Colonic mucosa (tissue), 4 donors: ENCODE measurements around the gene KIAA0408. TPM values are rescaled to one million over a fixed set of nuclear protein-coding genes. Genes with fewer than 3 reads are reported as not detected.

Experiments
- DNase-seq: peaks from one replicate; pipeline ENCODE4 v3.0.0-alpha.2; 2020
- H3K27ac ChIP-seq: fragments of 200-600 bp; one replicate; pipeline ENCODE4 v1.8.0; 2021
- H3K27me3 ChIP-seq: fragments of 200-600 bp; one replicate; pipeline ENCODE4 v1.8.0; 2021
- H3K36me3 ChIP-seq: fragments of 200-600 bp; one replicate; pipeline ENCODE4 v1.8.0; 2021
- H3K4me1 ChIP-seq: fragments of 200-600 bp; one replicate; pipeline ENCODE4 v1.8.0; 2021; ENCODE audit warnings: mild to moderate bottlenecking
- H3K4me3 ChIP-seq: fragments of 200-600 bp; one replicate; pipeline ENCODE4 v1.8.0; 2021
- H3K9ac ChIP-seq, 2 donors: one replicate each; pipeline ENCODE4 v1.7.0; 2013; ENCODE audit warnings: control low read depth in 2 of 2, low read depth in 2 of 2, low read length in 2 of 2
- H3K9me3 ChIP-seq: fragments of 200-600 bp; one replicate; pipeline ENCODE4 v1.8.0; 2021
- intact Hi-C: fragments of 100-400 bp; cut with DNase I; formaldehyde crosslinking; loops from one replicate; pipeline ENCODE4 v1.14.1; 2022
- total RNA-seq, 2 donors: library from RNA; stranded (reverse); fragmentation: NEBNext Ultra II Directional in 1 of 2; extraction: Animal tissue kit (Norgen Biotek cat#: 25700) in 1 of 2; gene quantifications; one replicate each; pipeline ENCODE4 v1.2.1, GENCODE V29; 2021
- TF ChIP-seq, protein P1 (sequence below): fragments of 200-600 bp; IDR thresholded peaks from one replicate; pipeline ENCODE4 v1.8.0; 2022; ENCODE audit warnings: antibody characterized with exemption, mild to moderate bottlenecking
- donor health status: healthy.
- donor health status: DM: no; HTN: no; CAD: no.
- donor health status: DM: no; HTN: no; CAD: no.

Gene KIAA0408
- total RNA-seq, 2 donors from 2014 or later: 1.6 to 2.7 TPM

DNA sequence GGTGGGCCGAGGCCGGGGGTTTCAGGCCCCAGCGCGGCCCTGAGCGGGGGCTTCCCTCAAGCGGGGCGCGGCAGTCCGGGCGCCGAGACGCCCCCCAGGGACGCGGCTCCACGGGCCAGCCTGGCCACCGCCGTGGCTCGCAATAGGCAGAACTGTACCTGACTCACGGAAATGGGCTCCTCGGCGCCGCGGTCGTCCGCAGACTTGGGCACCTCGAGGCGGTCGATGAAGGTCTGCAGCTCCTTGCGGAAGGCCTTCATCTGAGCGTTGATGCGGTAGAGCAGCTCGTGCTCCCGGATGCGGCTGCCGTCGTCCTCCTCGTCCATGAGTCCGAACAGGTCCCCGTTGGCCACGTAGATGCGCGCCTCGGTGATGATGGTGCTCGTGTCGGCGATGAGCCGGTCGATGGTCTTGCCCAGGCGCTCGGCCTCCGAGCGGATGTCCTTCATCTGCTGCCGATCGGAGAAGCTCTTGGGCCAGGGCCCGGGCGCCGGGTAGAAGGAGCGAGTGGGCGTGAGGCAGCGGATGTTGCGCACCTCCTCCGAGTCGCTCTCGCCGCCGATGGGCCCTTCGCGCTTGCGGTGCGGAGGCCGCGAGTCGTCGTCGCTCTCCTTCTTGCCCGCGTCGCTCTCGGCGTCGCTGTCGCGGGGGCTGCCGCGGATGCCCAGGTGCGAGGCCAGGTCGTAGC, 16.1 kb upstream of the KIAA0408 start:
- H3K27ac ChIP-seq: no peak overlapping the region
- DNase-seq: no peak
- no peak overlapping the region for H3K9ac ChIP-seq
- TF ChIP-seq, protein P1, sequence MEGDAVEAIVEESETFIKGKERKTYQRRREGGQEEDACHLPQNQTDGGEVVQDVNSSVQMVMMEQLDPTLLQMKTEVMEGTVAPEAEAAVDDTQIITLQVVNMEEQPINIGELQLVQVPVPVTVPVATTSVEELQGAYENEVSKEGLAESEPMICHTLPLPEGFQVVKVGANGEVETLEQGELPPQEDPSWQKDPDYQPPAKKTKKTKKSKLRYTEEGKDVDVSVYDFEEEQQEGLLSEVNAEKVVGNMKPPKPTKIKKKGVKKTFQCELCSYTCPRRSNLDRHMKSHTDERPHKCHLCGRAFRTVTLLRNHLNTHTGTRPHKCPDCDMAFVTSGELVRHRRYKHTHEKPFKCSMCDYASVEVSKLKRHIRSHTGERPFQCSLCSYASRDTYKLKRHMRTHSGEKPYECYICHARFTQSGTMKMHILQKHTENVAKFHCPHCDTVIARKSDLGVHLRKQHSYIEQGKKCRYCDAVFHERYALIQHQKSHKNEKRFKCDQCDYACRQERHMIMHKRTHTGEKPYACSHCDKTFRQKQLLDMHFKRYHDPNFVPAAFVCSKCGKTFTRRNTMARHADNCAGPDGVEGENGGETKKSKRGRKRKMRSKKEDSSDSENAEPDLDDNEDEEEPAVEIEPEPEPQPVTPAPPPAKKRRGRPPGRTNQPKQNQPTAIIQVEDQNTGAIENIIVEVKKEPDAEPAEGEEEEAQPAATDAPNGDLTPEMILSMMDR: no peak
- no peaks in the 10 kb centered on the region for H3K4me1 ChIP-seq
- H3K9me3 ChIP-seq: no peaks in the 10 kb centered on the region
- no peaks in the 10 kb centered on the region for H3K36me3 ChIP-seq
- H3K27me3 ChIP-seq: no peaks in the 10 kb centered on the region
- no peak overlapping the region for H3K4me3 ChIP-seq
- intact Hi-C loops: no loop called here

DNA sequence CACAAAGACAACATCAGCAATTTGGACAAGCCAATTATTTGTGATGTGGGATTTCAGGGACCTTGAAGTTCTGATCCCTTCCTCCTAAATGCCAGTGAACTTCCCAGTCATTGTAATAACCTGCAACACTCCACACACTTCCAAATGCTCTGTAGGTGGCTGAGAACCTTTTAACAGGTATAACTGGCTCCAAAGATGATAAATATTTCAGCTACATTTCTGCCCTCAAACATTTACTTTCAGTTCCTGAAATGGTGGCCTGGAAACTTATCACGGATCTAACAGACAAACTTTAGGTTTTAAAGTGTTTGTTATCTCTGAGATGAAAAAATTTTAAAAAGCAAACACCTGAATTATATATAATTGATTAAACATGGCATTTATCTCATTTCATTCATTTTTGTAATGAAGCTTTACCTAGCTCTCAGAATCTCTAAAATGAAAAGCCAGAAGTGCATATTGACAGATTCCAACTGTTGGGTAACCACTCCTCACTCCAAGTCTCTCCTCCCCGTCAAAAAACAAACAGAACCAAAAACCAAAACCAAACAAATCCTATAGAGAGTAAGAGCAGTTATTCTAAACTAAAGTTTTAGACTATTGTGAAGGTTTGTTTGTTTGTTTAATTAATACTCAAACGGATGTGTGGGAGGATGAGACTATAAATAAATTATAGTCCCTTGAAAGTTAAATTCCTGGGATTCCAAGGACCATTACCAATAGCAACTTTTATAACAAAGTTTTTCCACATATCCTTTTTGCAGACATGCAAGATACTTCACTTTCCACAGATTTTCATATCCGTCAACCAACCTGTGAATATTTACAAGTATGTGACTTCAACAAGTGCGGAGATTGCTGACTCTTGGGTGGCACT, 12.4 kb upstream of the KIAA0408 start:
- Histone ChIP-seq H3K4me3 (no peak overlapping the region), H3K36me3 (no peaks in the 10 kb centered on the region), H3K9ac (no peak overlapping the region), H3K27ac (no peak overlapping the region), H3K4me1 (no peaks in the 10 kb centered on the region), H3K27me3 (no peaks in the 10 kb centered on the region), H3K9me3 (no peaks in the 10 kb centered on the region)
- TF ChIP-seq, protein P1: no peak
- no peak for DNase-seq
- intact Hi-C loops: no loop called here

DNA sequence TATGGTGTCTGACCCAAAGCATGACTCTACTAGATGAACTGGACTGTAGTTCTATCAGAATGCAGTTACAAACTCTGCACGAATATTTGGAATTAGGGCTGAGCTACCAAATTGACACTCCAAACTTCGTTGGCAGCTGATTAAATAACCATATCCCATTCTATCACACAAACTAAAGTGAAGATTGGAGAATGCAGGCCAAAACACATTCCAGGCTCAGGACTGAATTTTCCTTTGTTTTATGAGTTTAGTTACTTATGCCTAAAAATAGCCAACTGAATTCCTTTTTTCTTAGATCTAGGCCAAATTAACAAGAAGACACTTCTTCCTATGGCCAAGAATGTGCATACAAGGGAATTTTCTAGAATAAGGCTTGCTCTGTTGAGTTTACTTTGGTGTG, 9.7 kb upstream of the KIAA0408 start:
- Histone ChIP-seq H3K4me1 (no peaks in the 10 kb centered on the region), H3K4me3 (no peak overlapping the region), H3K27me3 (no peaks in the 10 kb centered on the region), H3K9ac (no peak overlapping the region), H3K36me3 (no peaks in the 10 kb centered on the region), H3K9me3 (no peaks in the 10 kb centered on the region), H3K27ac (no peak overlapping the region)
- DNase-seq: no peak
- TF ChIP-seq, protein P1: no peak
- intact Hi-C loops: loop anchor here (5.0 to 10.0 kb wide), 2 partner anchors 63 to 176 kb away; no protein-coding TSS in a partner anchor

DNA sequence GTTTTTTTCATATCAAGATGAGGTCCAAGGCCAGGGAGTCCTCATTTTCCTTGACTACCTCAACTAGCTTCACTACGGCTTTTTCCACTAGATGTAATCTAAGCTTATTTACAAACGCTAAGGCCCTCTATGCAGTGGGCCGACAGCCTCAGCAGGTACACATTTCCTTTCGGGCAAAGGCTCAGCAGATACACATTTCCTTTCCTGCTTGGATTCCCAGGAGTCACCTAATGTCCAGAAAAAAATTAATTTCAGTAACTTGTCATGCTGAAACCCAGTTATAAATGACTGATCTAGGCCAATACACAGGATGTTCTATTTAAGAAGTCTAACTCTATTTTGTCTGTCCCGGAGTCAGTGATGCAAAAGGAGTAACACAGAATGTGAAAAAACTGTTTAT, 7.2 kb upstream of the KIAA0408 start:
- no peaks in the 10 kb centered on the region for H3K36me3 ChIP-seq
- intact Hi-C loops: loop anchor here (5.0 to 10.0 kb wide), 2 partner anchors 66 to 178 kb away; no protein-coding TSS in a partner anchor
- no peak overlapping the region for H3K9ac ChIP-seq
- H3K4me1 ChIP-seq: no peaks in the 10 kb centered on the region
- DNase-seq: no peak
- TF ChIP-seq, protein P1: no peak
- no peak overlapping the region for H3K27ac ChIP-seq
- H3K9me3 ChIP-seq: no peaks in the 10 kb centered on the region
- H3K4me3 ChIP-seq: no peak overlapping the region
- no peaks in the 10 kb centered on the region for H3K27me3 ChIP-seq

- no peaks in the 10 kb centered on the region for H3K4me1 ChIP-seq
- TF ChIP-seq, protein P1: peak; percentile 71
- H3K4me3 ChIP-seq: no peak overlapping the region
- DNase-seq: peak; percentile 57
- no peak overlapping the region for H3K27ac ChIP-seq
- no peak overlapping the region for H3K9ac ChIP-seq
- H3K36me3 ChIP-seq: no peaks in the 10 kb centered on the region
- intact Hi-C loops: loop anchor here (5.0 to 10.0 kb wide), 2 partner anchors 67 to 180 kb away; no protein-coding TSS in a partner anchor
- H3K27me3 ChIP-seq: no peaks in the 10 kb centered on the region
- no peaks in the 10 kb centered on the region for H3K9me3 ChIP-seq
These were observed 5.8 kb upstream of the KIAA0408 start for GRCh38 chr6:127464881-127465459.
